GM12878 (cell line): ENCODE measurements around the gene MEX3C. TPM values are rescaled to one million over a fixed set of nuclear protein-coding genes. Genes with fewer than 3 reads are reported as not detected.

Source experiments
- BHLHE40 ChIP-seq, 2 experiments: fragments of 450-650 bp in 1 of 2; IDR thresholded peaks; 2 replicates each; pipeline ENCODE4 v1.6.1; 2011 to 2017; ENCODE audit warnings: low read depth in 2 of 2, borderline replicate concordance in 1 of 2, improper control_type of control experiment in 1 of 2, low read length in 1 of 2, mild to moderate bottlenecking in 1 of 2
- HDAC6 ChIP-seq: fragments of 200-600 bp; sonication (generic); IDR thresholded peaks from one replicate; pipeline ENCODE4 v1.8.0; 2017; ENCODE audit warnings: antibody characterized with exemption; ENCODE audit not compliant: unreplicated experiment
- JUNB ChIP-seq: IDR thresholded peaks from 2 replicates; pipeline ENCODE4 v1.6.1; 2016; ENCODE audit warnings: antibody characterized with exemption, mild to moderate bottlenecking
- JUND ChIP-seq: IDR thresholded peaks from 2 replicates; pipeline ENCODE4 v1.6.1; 2012; ENCODE audit warnings: low read depth, mild to moderate bottlenecking, low read length, improper control_type of control experiment, moderate library complexity
- MXI1 ChIP-seq: fragments of 150-350 bp; IDR thresholded peaks from 2 replicates; pipeline ENCODE4 v1.6.1; 2011; ENCODE audit warnings: low read depth, mild to moderate bottlenecking, inconsistent platforms, low read length, improper control_type of control experiment
- NR2C1 ChIP-seq: fragments of 450-650 bp; IDR thresholded peaks from 2 replicates; pipeline ENCODE4 v1.6.1; 2017; ENCODE audit warnings: antibody characterized with exemption, mild to moderate bottlenecking, moderate library complexity
- STAT3 ChIP-seq: IDR thresholded peaks from 2 replicates; pipeline ENCODE4 v1.6.1; 2011; ENCODE audit warnings: low read depth, low read length, improper control_type of control experiment
- polyA plus RNA-seq, 11 experiments: library from polyadenylated mRNA; depleted of rRNA in 4 of 11; unstranded in 6 of 11; stranded (reverse) in 5 of 11; fragments of >200 nt; fragmentation: Nextera tagmentation in 4 of 11; fragmentation: Illumina TruSeq in 1 of 11; extraction: Ambion mirVana in 4 of 11; extraction: Trizol in 1 of 11; gene quantifications; 1 replicate in 1 of 11; 2 replicates in 10 of 11; pipeline versions ENCODE4 v1.2.1 to v1.2.3, GENCODE V29; 2011 to 2016; ENCODE audit warnings: inconsistent platforms in 2 of 11, missing spikeins in 2 of 11, low read depth in 1 of 11
- total RNA-seq, 4 experiments: library from RNA; depleted of rRNA in 3 of 4; stranded (reverse); fragments of >200 nt in 3 of 4; fragmentation: Illumina TruSeq in 1 of 4; extraction: Trizol in 1 of 4; gene quantifications; 2 replicates each; pipeline versions ENCODE4 v1.2.1 to v1.2.3, GENCODE V29; 2013 to 2021
- TF ChIP-seq, protein P1 (sequence below): fragments of 150-350 bp; IDR thresholded peaks from 2 replicates; pipeline ENCODE4 v1.6.1; 2014; ENCODE audit warnings: mild to moderate bottlenecking, low read depth, low read length
- TF ChIP-seq, protein P2 (sequence below): fragments of 150-350 bp; IDR thresholded peaks from 2 replicates; pipeline ENCODE4 v1.6.1; 2016; ENCODE audit warnings: low read depth, low read length
- TF ChIP-seq, protein P3 (sequence below): fragments of 450-650 bp; IDR thresholded peaks from 2 replicates; pipeline ENCODE4 v1.6.1; 2016; ENCODE audit warnings: mild to moderate bottlenecking, moderate library complexity, borderline replicate concordance
- TF ChIP-seq, protein P4 (sequence below): IDR thresholded peaks from 2 replicates; pipeline ENCODE4 v1.6.1; 2012; ENCODE audit warnings: improper control_type of control experiment, low read depth, low read length; ENCODE audit not compliant: insufficient replicate concordance
- TF ChIP-seq, protein P5 (sequence below): fragments of 450-650 bp; IDR thresholded peaks from 2 replicates; pipeline ENCODE4 v1.6.1; 2014; ENCODE audit warnings: mild to moderate bottlenecking
- TF ChIP-seq, protein P6 (sequence below): IDR thresholded peaks from 2 replicates; pipeline ENCODE4 v1.6.1; 2012; ENCODE audit warnings: low read depth, low read length, improper control_type of control experiment

Gene MEX3C
- total and polyA plus RNA-seq, 10 of the 15 experiments (the other 5 are each of a cell fraction or from before 2014, with no cell fraction given), result 6.7 to 48.8 (median 21.3) TPM

DNA sequence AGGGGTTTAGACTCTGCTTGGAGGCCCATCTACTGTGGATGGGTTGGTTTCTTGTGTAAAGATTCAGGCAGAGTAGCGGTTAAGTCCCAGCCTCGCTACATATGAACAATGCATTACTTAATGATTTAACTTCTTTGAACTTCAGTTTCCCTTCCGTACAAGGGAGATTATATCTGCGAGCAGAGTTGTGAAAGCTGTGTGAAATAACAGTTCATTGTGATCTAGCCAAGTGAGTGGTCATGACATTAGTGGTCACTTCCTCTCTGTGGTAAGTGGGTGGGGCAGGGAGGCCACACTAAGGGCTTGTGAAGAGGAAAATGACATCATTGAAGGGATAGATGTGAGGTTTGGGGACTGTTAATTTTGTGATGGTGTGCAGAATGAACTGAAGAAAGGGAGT, 14.1 kb upstream of the MEX3C start (continued):
- TF ChIP-seq BHLHE40 (IDR thresholded peaks at IDR 0.05; ENCODE audit: borderline replicate concordance in 1 of 2, low read depth in 2 of 2, low read length in 1 of 2) (peak; percentile 48 to 53; a peak in 2 of 4 replicates), NR2C1 (no peak), STAT3 (0 out of 2 replicates have a peak, but pooled peaks have one; percentile 50), MXI1 (no peak), JUND (no peak), JUNB (peak; percentile 83), HDAC6 (no peak)
- TF ChIP-seq, protein P1, sequence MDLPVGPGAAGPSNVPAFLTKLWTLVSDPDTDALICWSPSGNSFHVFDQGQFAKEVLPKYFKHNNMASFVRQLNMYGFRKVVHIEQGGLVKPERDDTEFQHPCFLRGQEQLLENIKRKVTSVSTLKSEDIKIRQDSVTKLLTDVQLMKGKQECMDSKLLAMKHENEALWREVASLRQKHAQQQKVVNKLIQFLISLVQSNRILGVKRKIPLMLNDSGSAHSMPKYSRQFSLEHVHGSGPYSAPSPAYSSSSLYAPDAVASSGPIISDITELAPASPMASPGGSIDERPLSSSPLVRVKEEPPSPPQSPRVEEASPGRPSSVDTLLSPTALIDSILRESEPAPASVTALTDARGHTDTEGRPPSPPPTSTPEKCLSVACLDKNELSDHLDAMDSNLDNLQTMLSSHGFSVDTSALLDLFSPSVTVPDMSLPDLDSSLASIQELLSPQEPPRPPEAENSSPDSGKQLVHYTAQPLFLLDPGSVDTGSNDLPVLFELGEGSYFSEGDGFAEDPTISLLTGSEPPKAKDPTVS, result no peak
- TF ChIP-seq, protein P2, sequence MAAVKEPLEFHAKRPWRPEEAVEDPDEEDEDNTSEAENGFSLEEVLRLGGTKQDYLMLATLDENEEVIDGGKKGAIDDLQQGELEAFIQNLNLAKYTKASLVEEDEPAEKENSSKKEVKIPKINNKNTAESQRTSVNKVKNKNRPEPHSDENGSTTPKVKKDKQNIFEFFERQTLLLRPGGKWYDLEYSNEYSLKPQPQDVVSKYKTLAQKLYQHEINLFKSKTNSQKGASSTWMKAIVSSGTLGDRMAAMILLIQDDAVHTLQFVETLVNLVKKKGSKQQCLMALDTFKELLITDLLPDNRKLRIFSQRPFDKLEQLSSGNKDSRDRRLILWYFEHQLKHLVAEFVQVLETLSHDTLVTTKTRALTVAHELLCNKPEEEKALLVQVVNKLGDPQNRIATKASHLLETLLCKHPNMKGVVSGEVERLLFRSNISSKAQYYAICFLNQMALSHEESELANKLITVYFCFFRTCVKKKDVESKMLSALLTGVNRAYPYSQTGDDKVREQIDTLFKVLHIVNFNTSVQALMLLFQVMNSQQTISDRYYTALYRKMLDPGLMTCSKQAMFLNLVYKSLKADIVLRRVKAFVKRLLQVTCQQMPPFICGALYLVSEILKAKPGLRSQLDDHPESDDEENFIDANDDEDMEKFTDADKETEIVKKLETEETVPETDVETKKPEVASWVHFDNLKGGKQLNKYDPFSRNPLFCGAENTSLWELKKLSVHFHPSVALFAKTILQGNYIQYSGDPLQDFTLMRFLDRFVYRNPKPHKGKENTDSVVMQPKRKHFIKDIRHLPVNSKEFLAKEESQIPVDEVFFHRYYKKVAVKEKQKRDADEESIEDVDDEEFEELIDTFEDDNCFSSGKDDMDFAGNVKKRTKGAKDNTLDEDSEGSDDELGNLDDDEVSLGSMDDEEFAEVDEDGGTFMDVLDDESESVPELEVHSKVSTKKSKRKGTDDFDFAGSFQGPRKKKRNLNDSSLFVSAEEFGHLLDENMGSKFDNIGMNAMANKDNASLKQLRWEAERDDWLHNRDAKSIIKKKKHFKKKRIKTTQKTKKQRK, result no peak
- TF ChIP-seq, protein P3, sequence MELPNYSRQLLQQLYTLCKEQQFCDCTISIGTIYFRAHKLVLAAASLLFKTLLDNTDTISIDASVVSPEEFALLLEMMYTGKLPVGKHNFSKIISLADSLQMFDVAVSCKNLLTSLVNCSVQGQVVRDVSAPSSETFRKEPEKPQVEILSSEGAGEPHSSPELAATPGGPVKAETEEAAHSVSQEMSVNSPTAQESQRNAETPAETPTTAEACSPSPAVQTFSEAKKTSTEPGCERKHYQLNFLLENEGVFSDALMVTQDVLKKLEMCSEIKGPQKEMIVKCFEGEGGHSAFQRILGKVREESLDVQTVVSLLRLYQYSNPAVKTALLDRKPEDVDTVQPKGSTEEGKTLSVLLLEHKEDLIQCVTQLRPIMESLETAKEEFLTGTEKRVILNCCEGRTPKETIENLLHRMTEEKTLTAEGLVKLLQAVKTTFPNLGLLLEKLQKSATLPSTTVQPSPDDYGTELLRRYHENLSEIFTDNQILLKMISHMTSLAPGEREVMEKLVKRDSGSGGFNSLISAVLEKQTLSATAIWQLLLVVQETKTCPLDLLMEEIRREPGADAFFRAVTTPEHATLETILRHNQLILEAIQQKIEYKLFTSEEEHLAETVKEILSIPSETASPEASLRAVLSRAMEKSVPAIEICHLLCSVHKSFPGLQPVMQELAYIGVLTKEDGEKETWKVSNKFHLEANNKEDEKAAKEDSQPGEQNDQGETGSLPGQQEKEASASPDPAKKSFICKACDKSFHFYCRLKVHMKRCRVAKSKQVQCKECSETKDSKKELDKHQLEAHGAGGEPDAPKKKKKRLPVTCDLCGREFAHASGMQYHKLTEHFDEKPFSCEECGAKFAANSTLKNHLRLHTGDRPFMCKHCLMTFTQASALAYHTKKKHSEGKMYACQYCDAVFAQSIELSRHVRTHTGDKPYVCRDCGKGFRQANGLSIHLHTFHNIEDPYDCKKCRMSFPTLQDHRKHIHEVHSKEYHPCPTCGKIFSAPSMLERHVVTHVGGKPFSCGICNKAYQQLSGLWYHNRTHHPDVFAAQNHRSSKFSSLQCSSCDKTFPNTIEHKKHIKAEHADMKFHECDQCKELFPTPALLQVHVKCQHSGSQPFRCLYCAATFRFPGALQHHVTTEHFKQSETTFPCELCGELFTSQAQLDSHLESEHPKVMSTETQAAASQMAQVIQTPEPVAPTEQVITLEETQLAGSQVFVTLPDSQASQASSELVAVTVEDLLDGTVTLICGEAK, result no peak
- TF ChIP-seq, protein P4, sequence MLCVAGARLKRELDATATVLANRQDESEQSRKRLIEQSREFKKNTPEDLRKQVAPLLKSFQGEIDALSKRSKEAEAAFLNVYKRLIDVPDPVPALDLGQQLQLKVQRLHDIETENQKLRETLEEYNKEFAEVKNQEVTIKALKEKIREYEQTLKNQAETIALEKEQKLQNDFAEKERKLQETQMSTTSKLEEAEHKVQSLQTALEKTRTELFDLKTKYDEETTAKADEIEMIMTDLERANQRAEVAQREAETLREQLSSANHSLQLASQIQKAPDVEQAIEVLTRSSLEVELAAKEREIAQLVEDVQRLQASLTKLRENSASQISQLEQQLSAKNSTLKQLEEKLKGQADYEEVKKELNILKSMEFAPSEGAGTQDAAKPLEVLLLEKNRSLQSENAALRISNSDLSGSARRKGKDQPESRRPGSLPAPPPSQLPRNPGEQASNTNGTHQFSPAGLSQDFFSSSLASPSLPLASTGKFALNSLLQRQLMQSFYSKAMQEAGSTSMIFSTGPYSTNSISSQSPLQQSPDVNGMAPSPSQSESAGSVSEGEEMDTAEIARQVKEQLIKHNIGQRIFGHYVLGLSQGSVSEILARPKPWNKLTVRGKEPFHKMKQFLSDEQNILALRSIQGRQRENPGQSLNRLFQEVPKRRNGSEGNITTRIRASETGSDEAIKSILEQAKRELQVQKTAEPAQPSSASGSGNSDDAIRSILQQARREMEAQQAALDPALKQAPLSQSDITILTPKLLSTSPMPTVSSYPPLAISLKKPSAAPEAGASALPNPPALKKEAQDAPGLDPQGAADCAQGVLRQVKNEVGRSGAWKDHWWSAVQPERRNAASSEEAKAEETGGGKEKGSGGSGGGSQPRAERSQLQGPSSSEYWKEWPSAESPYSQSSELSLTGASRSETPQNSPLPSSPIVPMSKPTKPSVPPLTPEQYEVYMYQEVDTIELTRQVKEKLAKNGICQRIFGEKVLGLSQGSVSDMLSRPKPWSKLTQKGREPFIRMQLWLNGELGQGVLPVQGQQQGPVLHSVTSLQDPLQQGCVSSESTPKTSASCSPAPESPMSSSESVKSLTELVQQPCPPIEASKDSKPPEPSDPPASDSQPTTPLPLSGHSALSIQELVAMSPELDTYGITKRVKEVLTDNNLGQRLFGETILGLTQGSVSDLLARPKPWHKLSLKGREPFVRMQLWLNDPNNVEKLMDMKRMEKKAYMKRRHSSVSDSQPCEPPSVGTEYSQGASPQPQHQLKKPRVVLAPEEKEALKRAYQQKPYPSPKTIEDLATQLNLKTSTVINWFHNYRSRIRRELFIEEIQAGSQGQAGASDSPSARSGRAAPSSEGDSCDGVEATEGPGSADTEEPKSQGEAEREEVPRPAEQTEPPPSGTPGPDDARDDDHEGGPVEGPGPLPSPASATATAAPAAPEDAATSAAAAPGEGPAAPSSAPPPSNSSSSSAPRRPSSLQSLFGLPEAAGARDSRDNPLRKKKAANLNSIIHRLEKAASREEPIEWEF, result peak; percentile 31
- TF ChIP-seq, protein P5, sequence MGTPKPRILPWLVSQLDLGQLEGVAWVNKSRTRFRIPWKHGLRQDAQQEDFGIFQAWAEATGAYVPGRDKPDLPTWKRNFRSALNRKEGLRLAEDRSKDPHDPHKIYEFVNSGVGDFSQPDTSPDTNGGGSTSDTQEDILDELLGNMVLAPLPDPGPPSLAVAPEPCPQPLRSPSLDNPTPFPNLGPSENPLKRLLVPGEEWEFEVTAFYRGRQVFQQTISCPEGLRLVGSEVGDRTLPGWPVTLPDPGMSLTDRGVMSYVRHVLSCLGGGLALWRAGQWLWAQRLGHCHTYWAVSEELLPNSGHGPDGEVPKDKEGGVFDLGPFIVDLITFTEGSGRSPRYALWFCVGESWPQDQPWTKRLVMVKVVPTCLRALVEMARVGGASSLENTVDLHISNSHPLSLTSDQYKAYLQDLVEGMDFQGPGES, result no peak
- TF ChIP-seq, protein P6, sequence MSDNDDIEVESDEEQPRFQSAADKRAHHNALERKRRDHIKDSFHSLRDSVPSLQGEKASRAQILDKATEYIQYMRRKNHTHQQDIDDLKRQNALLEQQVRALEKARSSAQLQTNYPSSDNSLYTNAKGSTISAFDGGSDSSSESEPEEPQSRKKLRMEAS, result no peak
